ENCODE measurements around the gene VIPR2. TPM values are rescaled to one million over a fixed set of nuclear protein-coding genes. Genes with fewer than 3 reads are reported as not detected.

Gene VIPR2
- total RNA-seq, 1 experiment from 2014 or later = not detected

GRCh38 chr7:159157714-159158113, 13.0 kb upstream of the VIPR2 start:
- Mint-ChIP-seq H3K4me1 (ENCODE audit: insufficient read depth, unreplicated experiment) (no peaks in the 10 kb centered on the region), H3K36me3 (ENCODE audit: insufficient read depth, unreplicated experiment) (no peaks in the 10 kb centered on the region), H3K4me3 (ENCODE audit: unreplicated experiment) (no peak overlapping the region), H3K27ac (ENCODE audit: low read depth, unreplicated experiment) (no peak overlapping the region), H3K9me3 (ENCODE audit: unreplicated experiment) (no peaks in the 10 kb centered on the region), H3K27me3 (ENCODE audit: insufficient read depth, unreplicated experiment) (peaks cover 16% of the 10 kb centered on the region)
- BruUV-seq (replicated peaks) = no TSS peak
- intact Hi-C loops (cut with micrococcal nuclease) = no loop called here
- ChIA-PET CTCF (interaction anchor here (1.1 kb wide), 1 partner anchor 36 kb away, joined by 3 read pairs; no protein-coding TSS in a partner anchor), POLR2A (no interaction called here)
- no peak for TF ChIP-seq CTCF (IDR thresholded peaks at IDR 0.05; ENCODE audit: unreplicated experiment)
- DNase-seq (ENCODE audit: unreplicated experiment) = no peak

GRCh38 chr7:159156436-159157245, 12.0 kb upstream of the VIPR2 start:
- H3K9me3 Mint-ChIP-seq (ENCODE audit: unreplicated experiment) = no peaks in the 10 kb centered on the region

GRCh38 chr7:159155410-159155809, 10.7 kb upstream of the VIPR2 start:
- Mint-ChIP-seq H3K9me3 (ENCODE audit: unreplicated experiment) (no peaks in the 10 kb centered on the region), H3K4me1 (ENCODE audit: insufficient read depth, unreplicated experiment) (no peaks in the 10 kb centered on the region), H3K4me3 (ENCODE audit: unreplicated experiment) (no peak overlapping the region), H3K27me3 (ENCODE audit: insufficient read depth, unreplicated experiment) (peaks cover 16% of the 10 kb centered on the region), H3K36me3 (ENCODE audit: insufficient read depth, unreplicated experiment) (no peaks in the 10 kb centered on the region), H3K27ac (ENCODE audit: low read depth, unreplicated experiment) (no peak overlapping the region)
- POLR2A ChIA-PET = no interaction called here
- CTCF ChIA-PET = no interaction called here
- intact Hi-C loops (cut with micrococcal nuclease) = no loop called here
- TF ChIP-seq CTCF (IDR thresholded peaks at IDR 0.05; ENCODE audit: unreplicated experiment) = no peak
- no TSS peak for BruUV-seq (replicated peaks)
- DNase-seq (ENCODE audit: unreplicated experiment) = no peak

More at GRCh38 chr7:159156436-159157245, 12.0 kb upstream of the VIPR2 start:
- Mint-ChIP-seq H3K36me3 (ENCODE audit: insufficient read depth, unreplicated experiment) (no peaks in the 10 kb centered on the region), H3K27ac (ENCODE audit: low read depth, unreplicated experiment) (no peak overlapping the region), H3K4me3 (ENCODE audit: unreplicated experiment) (no peak overlapping the region), H3K4me1 (ENCODE audit: insufficient read depth, unreplicated experiment) (no peaks in the 10 kb centered on the region), H3K27me3 (ENCODE audit: insufficient read depth, unreplicated experiment) (peaks cover 16% of the 10 kb centered on the region)
- intact Hi-C loops (cut with micrococcal nuclease) = no loop called here
- CTCF ChIA-PET = no interaction called here
- no peak for DNase-seq (ENCODE audit: unreplicated experiment)
- BruUV-seq (replicated peaks) = no TSS peak
- POLR2A ChIA-PET = no interaction called here
- TF ChIP-seq CTCF (IDR thresholded peaks at IDR 0.05; ENCODE audit: unreplicated experiment) = no peak

GRCh38 chr7:159154243-159154642, 9.6 kb upstream of the VIPR2 start:
- no peaks in the 10 kb centered on the region for H3K36me3 Mint-ChIP-seq (ENCODE audit: insufficient read depth, unreplicated experiment)
- CTCF ChIA-PET = no interaction called here
- BruUV-seq (replicated peaks) = no TSS peak
- H3K4me1 Mint-ChIP-seq (ENCODE audit: insufficient read depth, unreplicated experiment) = no peaks in the 10 kb centered on the region
- intact Hi-C loops (cut with micrococcal nuclease) = no loop called here
- no peak overlapping the region for H3K4me3 Mint-ChIP-seq (ENCODE audit: unreplicated experiment)
- peaks cover 9% of the 10 kb centered on the region for H3K27me3 Mint-ChIP-seq (ENCODE audit: insufficient read depth, unreplicated experiment)
- no peak for DNase-seq (ENCODE audit: unreplicated experiment)
- TF ChIP-seq CTCF (IDR thresholded peaks at IDR 0.05; ENCODE audit: unreplicated experiment) = no peak
- H3K9me3 Mint-ChIP-seq (ENCODE audit: unreplicated experiment) = no peaks in the 10 kb centered on the region
- POLR2A ChIA-PET = no interaction called here
- no peak overlapping the region for H3K27ac Mint-ChIP-seq (ENCODE audit: low read depth, unreplicated experiment)
